Superior temporal gyrus (tissue), 1 donor: ENCODE measurements around the gene RELT.

ENCODE experiments used
- DNase-seq: peaks from one replicate; pipeline ENCODE4 v3.0.0-alpha.2; 2016; ENCODE audit errors: extremely low spot score

RELT gene

DNA sequence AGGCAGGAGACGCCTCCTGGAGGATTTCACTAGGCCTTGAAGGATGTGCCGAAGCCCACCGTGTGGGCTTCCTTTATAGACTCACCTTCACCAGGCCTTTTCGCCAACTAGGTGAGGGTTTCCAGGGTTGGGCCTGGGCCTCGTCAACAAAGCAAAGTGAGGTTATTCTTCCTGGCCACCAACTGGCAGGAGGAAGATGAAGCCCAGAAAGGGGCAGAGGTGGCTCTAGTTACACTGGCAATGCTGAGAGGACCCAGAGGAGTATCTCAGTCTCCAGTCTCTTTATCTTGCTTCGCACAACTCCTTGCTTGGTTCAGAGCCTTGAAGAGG, 404 bp upstream of the RELT start:
- no peak for DNase-seq

DNA sequence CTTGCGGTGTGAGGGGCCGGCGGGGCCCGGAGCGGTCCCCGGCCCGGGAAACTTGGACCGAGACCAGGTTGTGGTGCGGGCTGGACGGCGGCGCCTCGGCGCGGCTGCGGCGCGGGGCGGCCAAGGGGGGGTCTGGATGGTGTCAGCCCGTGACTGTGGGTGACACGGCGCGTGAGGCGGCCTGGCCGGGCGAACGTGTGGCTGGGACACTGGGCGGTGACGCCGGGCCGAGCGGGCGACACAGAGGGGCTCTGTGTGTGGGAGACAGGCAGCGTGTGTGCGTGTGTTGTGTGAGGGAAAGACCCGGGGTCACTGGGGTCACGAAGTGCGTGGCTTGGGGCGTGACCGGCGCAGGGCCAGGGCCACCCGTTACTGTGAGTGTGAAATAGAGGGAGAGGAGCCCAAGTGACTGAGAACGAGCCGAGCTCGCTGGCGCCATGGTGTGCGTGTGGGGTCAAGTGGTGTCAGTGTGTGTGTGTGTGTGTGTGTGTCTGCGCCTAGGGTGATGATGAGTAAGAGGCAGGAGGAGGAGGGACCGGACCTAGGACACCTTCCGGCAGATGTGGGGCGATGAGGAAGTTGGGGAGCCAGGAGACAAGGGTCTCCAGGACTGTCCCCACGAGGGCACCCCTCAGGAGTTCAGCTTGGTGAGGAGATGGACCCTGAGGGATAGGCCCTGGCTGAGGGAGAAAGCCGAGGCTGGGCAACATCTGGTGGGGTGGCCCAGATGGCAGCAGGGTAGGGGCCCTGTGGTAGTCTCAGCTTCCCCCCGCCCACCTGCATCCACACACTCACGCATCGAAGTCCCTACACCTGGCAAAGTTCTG, 817 bp downstream of the RELT start:
- DNase-seq = no peak

DNA sequence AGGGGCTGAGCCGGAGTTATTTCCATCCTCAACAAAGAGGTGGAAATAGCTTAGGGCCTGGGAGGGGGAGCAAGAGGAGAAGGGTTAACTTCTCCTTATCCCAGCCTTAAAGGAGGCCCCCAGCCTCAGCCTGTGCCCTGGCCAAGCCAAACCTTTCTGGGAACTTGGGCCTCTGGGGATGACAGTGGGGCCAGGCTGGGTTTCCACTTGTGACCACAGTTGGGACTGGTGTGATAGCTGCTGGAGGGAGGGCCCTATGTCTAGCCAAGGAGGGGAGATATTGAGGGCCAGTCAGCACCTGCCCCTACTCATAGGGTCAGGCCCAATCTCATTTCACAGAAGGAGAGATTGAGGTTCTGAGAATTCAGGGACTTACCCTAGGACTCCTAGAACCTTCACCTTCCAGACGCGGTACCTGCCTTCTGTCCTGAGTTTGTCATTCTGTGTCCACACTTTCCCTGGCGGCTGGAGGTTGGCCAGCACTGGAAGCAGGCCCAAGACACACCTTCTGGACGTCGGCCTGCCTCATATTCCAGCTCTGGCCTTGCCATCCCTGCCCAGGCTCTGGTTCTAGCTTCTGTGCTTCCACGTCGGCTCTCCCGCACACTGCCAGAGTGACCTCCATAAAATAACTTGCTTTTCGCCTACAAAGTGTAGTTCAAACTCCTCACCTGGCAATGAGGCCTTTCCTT, 3.1 kb downstream of the RELT start:
- no peak for DNase-seq

DNA sequence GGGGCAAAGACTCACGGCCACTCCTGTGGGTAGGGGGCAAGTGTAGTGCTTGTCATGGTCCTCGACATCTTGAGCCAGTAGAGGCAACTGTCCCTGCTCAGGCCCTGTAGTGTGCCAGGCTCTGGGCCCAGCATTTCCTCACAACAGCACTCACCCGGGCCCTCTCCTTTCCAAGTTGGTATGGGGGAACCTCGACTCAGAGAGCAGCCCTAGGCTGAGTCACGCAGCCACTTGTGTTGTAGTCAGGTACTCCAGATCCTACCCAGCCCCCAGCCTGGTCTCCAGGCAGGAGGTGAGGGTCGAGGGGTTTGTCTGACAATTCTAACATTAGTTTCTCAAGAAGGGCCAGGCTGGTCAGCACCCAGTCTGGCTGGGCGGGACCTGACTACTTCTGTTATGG, 4.1 kb downstream of the RELT start:
- DNase-seq = no peak

DNA sequence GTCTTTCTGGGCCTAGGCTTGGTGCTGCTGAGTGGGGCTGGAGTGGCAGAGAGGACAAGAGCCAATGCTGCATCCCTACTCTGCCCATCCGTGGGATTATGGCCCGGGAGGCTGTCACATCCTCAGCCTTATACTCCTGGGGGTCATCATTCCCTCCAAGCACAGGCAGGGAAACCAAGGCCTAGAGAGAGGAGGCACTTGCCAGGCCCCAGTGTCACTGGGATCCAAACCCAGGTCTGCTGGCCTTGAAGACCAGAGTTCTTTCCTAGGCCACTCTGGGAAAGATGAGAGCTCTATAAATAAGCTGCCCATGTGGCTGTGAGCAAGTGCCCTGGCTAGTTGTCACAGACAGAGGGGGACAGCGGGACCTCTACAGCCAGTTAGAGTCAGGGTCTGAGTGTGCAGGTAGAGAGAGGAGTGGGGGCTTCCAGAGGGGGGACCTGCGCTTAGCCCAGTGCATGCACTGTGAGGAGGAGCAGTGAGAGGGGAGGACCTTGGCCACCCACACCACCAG, 4.8 kb downstream of the RELT start:
- no peak for DNase-seq

DNA sequence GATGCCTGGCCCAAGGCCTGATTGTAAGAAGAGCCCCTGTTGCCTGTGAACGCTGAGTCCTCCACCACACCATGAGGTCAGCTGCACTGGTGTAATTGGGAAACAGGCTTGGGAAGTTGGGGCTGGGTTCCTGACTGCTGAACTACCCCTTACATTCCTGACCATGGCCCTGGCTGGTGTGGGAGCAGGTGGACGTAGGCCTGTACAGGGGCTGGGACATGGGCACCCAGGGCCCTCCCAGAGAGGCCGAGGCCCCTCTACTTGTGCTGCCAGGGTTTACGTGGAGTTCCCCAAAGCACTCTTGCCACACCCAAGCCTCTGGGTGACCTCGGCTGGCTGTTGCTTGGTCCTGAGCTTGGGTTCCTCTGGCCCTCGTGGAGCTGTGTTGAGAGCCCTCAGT, 5.4 kb downstream of the RELT start:
- no peak for DNase-seq

DNA sequence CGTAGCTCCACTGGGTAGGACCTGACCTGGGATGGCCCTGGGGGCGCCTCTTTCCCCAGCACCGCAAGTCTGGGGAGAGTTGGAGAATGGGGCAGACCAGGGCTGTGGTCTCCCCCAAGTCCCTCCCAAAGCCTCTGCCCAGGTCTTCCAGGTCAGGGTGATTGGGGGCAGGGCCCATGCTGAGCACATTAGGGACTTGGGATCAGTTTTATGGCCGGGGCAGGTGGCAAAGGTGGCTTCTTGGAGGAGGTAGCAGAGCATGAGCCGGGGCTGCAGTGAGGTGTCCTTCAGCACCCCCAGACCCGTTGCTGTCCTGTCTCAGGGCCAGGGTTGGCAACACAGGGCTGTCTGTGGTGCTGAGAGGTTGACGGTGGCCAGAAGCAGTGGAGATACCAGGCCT, 6.0 kb downstream of the RELT start:
- no peak for DNase-seq

DNA sequence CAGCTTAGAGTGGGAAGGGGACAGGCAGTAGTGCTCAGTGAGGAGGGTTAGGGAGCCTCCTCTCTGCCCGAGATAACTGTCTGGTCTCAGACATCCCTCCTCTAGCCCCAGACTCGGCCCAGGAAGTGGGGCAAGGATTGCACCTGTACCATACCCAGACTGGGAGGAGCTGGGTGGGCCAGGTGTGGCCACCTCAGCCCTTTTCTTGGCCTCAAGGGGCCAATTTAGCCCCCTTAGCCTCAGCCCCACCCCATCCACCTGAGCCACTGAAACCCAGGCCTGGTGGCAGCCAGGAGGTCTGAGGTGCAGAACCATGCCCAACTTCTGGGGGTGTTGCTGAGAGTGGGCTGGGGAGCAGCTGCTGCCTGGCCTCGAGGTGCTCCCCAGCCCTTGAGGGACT, 6.5 kb downstream of the RELT start:
- DNase-seq = no peak

DNA sequence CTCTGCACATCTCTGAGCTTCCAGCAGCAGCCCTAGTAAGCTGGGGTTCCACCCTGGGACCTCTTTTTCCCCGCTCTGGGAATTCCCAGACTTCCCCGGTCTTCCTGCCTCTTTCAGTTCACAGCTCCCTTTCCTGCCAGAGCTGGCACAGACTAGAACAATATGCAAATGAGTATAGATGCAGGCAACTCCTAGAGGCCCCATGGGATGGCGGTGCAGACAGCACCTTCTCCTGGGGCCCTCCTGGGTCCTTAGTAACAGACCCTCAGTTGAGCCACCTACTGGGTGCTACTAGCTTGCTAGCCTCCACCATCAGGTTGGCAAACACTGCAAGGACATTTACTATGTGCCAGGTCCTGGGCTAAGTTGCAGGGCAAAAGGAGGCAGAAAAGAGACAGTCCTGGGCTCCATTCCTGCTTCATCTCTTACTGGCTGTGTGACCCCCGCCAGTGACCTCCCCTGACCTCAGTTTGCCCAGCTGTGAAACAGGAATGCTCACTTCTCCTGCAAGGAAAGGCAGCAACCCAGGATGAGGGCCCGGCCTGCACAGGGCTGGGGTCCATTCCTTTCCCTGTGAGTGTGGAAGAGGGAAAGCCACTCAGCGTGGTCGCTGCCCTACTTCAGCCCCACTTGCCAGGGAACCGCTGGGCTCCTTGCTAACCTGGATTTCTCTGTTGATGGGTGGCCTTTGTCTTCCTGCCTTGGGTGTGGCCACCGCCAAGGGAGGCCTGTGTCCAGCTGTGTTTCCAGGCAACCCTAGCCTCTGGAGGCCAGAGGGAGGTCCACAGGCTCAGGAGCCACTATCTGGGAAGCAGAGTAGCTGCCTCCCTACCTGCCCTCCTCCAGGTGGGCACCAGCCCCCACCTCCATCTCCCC, 7.3 kb downstream of the RELT start:
- DNase-seq = peak; percentile 53

DNA sequence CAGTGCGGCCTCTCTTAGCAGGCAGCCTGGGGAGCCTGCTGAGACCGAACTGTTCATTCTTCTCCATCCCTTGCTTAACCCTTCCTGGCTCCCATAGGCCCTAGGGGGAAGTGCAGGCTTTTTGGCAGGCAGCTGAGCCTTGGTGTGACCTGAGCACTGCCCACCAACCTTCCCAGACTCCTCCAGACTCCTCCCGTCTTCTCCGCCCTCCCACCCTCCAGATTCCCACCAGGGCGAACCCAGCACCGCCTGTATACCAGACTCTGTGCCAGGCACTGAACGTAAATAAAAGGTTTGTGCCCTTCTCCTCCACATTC, 7.9 kb downstream of the RELT start:
- DNase-seq = no peak

DNA sequence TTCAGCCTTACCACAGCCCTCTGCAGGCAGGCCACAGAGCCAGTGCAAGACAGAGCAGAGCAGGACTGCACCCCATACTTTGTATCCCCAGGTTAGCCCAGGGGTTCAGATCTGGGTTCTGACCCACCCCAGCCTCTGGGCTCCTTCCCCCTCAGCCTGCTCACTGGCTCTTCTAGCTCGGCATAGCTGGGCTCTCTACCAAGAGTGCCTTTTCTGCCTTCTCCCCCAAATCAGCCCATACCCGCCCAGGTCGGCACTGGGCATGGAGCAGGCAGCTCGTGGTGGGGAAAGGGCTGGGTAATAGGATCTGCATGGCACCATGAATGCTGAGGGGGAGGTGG, 8.3 kb downstream of the RELT start:
- no peak for DNase-seq

DNA sequence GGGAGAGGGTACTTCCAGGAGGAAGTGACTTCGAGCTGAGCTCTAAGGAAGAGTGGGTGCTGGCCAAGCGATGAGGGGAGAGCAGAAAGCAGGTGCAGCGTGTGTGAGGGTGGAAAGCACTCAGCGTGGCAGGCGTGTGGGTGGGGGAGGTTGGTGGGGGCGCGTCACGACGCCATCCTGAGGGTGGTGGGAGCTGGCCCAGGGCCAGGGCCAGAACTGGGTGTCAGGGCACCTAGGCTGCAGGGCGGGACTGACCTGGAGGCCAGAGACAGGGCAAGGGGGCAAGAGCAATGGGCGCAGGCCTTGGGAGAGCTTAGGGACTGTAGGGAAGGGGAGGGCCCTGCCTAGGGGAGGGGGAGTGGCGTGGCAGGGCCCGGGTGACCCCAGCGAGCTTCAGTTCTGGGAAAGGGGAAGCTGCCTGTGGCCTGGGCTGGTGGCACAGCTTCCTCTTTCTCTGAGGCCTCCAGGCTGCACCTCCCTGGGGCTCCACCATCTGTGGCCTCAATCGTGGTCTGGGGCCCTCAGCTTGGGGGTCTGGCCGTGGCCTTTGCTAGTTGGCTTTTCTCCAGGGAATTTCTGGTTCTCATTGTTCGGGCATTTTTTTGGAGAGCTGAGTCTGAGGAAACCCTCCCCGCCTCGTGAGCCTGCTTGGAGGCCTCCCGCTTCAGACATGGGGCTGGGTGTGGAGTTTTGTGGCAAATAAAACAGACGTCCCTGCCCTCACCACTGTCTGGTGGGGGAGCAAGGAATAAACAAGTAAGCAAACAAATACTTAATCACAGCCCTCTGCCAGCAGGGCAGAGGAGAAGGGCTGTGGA, 8.9 kb downstream of the RELT start:
- no peak for DNase-seq

DNA sequence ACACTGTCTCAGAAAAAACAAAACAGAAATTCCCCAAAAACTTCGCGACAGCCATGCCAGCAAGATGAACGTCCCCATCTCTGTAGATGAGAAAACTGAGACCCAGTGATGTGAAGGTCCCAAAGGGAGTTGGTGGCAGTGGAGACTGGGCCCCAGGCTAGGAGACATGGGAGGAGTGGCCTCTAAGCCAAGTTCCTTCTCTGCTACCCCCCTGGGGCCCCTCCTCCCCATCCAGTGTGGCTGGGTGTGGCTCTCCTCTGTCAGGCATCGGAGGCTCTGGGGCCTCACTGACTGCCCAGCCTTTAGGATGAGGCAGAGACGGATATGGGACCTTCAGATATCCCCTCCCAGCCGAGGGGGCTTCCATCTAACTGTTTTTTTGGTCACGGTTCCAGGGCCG, 9.8 kb downstream of the RELT start:
- no peak for DNase-seq

DNA sequence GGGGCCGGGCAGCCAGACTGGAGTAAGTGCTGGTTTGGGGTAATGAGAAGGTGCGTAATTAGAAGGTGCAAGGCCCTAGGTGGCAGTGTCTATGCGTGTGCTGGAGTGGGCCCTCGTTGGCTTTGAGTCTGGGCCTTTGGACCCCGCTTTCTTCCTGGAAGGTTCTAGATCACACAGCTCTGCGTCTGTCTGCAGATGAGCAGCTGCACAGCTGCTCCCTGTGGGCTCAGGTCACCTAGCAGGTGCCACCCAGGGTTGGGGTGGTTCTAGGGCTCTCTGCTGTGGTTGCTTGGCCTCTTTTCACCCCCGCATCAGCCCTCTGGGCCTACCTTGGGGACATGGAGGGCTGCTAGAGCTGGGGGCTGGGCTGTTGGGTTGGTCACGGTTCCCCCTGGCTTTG, 10.3 kb downstream of the RELT start:
- DNase-seq = no peak

DNA sequence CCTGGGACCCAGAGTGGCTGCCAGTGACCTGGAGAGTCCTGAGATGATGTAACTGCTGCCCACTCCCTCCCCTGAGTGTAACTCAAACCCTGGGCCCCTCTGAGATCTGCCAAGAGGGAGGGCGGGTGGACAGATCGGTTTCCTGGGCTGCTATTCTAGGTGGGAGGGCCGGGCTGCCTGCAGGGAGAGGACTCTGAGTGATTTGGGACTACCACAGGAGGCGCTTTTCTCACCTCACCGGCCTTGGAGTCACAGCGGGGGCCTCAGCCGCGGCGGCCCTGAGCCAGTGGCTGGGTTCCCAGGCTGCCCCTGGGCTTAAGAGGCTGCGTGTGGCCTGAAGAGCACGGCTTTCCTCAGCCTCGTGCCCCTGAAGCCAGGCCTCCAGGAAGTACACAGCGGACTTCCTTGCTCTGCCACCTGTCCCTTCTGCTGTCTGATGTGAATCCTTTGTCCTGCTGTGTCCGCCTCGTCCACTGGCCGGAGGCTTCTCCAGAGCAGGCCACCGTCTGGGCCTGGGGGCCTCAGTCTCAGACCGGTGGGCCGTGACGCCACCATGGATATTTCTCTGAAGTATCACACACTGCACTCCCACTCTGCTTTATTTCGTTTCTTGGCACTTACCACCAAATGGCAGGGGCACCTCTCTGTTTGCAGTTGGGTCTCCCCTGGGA, 11.5 kb downstream of the RELT start:
- no peak for DNase-seq

DNA sequence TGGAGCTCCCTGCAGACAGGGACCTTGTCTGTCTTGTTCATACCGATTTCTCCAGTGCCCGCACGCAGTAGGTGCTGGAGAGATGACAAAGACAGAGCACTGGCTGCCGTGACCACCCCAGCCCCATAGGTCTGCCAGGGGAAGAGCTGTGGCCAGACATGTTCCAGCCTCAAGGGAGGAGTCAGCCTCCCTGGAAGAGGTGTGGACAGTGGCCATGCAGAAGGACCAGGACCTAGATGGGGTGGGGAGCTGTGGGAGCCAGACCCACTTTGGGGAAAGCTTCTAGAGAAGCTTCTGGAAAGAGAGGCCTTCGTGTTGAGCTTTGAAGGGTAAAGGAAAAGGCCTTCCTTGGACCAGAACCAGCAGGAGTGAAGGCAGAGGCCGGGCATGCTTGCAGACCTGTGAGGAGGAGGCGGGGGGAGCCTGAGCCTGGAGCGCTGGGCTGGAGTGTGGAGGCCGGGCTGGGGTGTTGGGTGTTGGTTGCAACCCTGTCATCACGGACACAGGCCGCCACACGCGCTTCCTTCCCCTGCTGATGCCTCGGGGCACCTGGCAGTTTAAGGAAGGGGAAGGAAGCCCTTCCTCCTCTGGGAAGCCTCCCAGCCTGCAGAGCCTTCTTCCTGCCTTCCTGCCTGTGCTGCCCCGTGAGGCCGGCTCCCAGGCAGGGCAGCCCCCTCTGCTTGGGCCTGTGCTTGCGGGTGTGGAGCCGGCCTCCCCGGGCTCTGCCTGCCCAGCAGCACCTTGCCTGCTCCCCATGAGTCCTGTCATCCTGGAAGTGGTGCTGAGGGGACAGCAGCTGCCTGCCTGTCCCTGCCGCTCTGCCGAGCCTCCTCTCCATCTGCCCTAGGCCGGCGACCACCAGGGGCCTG, 12.3 kb downstream of the RELT start:
- no peak for DNase-seq

DNA sequence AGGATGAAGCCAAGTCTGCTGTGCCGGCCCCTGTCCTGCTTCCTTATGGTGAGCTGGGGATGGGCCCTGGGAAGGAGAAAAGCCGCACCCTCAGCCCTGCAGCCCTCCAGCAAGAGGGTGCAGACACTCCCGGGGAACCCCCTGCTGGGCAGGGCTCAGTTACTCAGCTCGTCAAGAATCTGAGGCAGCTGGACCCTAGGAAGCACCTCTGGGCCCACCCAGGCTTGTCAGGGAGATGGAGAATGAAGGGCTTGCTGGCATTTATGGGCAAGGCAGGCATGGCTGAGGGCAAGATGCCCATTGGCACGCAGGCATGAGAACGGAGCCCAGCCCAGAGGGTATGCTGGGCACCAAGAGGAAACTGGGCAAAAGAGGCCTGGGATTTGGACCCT, 12.9 kb downstream of the RELT start:
- no peak for DNase-seq

DNA sequence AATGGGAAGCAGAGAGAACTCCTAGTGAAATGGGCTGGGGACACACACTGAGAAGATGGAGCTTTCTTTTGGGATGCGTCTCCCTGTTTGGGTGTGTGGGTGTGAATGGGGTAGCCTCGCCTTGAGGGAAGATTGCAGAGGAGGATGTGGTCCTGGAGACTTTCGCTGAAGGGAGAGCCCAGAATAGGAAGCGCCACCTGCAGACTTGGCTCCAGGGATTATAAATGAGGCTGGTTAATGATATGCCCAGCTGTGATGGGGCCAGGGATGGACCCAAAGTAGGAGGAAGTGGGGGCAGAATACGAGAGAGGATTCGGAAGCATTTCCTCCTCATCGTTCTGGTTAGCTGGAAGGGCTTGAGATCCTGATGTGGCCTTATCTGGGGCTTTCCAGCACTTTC, 13.7 kb downstream of the RELT start:
- no peak for DNase-seq

DNA sequence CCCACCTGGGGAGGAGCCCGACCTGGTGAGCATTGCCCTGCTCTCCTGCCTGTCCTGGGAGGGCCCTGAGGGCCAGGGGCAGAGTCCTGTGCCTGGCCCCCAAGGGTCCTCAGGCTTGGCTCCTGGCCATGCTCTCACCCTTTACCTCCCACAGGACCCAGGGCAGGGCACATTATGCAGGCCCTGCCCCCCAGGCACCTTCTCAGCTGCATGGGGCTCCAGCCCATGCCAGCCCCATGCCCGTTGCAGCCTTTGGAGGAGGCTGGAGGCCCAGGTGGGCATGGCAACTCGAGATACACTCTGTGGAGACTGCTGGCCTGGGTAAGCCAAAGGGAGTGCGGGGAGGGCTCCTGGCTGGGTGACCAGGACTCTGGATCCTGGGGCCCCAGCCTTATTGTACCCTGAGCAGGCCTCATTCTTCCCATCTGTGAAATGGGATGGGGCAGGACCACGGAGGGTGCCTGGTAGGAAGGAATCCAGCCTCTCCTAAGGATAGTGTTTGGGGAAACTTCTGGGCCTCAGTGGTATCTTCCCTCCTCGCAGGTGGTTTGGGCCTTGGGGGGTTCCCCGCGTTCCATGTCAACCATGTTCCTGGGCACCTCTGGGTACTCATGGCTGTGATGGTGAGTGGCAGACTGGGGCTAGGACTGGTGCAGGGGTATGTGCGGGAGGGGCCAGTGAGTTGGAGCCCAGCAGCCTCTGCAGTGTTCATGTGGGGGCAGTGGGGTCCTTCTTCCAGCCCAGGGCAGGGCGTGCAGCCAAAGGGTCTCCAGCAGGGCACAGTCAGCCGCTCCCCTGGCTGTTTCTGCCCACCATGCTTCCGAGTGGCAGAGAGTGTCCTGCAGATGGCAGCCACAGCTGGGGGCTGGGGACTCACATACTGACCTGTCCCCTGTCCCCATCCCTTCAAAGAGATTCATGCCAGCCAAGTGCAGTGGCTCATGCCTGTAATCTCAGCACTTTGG, 14.7 kb downstream of the RELT start:
- DNase-seq = no peak
